Calu3 (cell line): ENCODE data around the gene ARHGAP15. TPM values are rescaled to one million over a fixed set of nuclear protein-coding genes. Genes with fewer than 3 reads are reported as not detected.

Experiments used
- BruUV-seq: library from RNA; stranded (reverse); fragments of 400-500 nt; replicated peaks from 2 replicates; lab custom pipeline; 2021; lab: Mats Ljungman, UMichigan
- CTCF ChIA-PET: fragments of 300-600 bp; sonication (Branson Sonifier 250); formaldehyde crosslinking; loops from one replicate; lab custom pipeline; 2022; ENCODE audit warnings: antibody characterized with exemption; lab: Charles Lee
- DNase-seq: peaks from one replicate; pipeline ENCODE4 v3.0.0; 2022
- H3K27ac Mint-ChIP-seq: one replicate; pipeline ENCODE4 v1.8.0; 2022; ENCODE audit warnings: mixed read lengths; ENCODE audit not compliant: unreplicated experiment
- H3K27me3 Mint-ChIP-seq: one replicate; pipeline ENCODE4 v1.8.0; 2022; ENCODE audit warnings: mixed read lengths; ENCODE audit not compliant: unreplicated experiment
- H3K36me3 Mint-ChIP-seq: one replicate; pipeline ENCODE4 v1.8.0; 2022; ENCODE audit warnings: mild to moderate bottlenecking, moderate library complexity, mixed read lengths; ENCODE audit not compliant: insufficient read depth, unreplicated experiment
- H3K4me1 Mint-ChIP-seq: one replicate; pipeline ENCODE4 v1.8.0; 2022; ENCODE audit warnings: mild to moderate bottlenecking, low read depth, mixed read lengths; ENCODE audit not compliant: unreplicated experiment
- H3K4me3 Mint-ChIP-seq: one replicate; pipeline ENCODE4 v1.8.0; 2022; ENCODE audit warnings: mild to moderate bottlenecking, low read depth, moderate library complexity, mixed read lengths; ENCODE audit not compliant: unreplicated experiment
- H3K9me3 Mint-ChIP-seq: one replicate; pipeline ENCODE4 v1.8.0; 2022; ENCODE audit warnings: low read depth, mixed read lengths; ENCODE audit not compliant: unreplicated experiment
- CTCF ChIP-seq: fragments of 200-600 bp; IDR thresholded peaks from one replicate; pipeline ENCODE4 v1.8.0; 2022; ENCODE audit warnings: antibody characterized with exemption; ENCODE audit not compliant: unreplicated experiment
- intact Hi-C: fragments of 100-400 bp; cut with micrococcal nuclease; formaldehyde crosslinking; loops from one replicate; pipeline ENCODE4 v1.10.0; 2022; ENCODE audit not compliant: unreplicated experiment
- total RNA-seq: library from RNA; stranded (reverse); gene quantifications from 2 replicates; pipeline ENCODE4 v1.2.3, GENCODE V29; 2022

ARHGAP15 gene
- total RNA-seq, 1 experiment from 2014 or later: not detected

GRCh38 chr2:143429932-143430679 lies 300.9 kb downstream of the ARHGAP15 start:
- CTCF ChIA-PET: interaction anchor here (0.7 kb wide), 2 partner anchors 145 to 183 kb away, joined by 3 to 5 read pairs; no protein-coding TSS in a partner anchor
- no peak for DNase-seq
- H3K27ac Mint-ChIP-seq: no peak overlapping the region
- no peaks in the 10 kb centered on the region for H3K4me1 Mint-ChIP-seq
- TF ChIP-seq CTCF: no peak
- H3K4me3 Mint-ChIP-seq: no peak overlapping the region
- H3K27me3 Mint-ChIP-seq: no peaks in the 10 kb centered on the region
- BruUV-seq: no TSS peak
- intact Hi-C loops: no loop called here
- H3K36me3 Mint-ChIP-seq: no peaks in the 10 kb centered on the region
- no peaks in the 10 kb centered on the region for H3K9me3 Mint-ChIP-seq

GRCh38 chr2:143431316-143431715 lies 302.1 kb downstream of the ARHGAP15 start:
- no peak for DNase-seq
- Mint-ChIP-seq H3K36me3 (no peaks in the 10 kb centered on the region), H3K9me3 (no peaks in the 10 kb centered on the region), H3K27ac (no peak overlapping the region), H3K27me3 (no peaks in the 10 kb centered on the region), H3K4me3 (no peak overlapping the region), H3K4me1 (no peaks in the 10 kb centered on the region)
- intact Hi-C loops: no loop called here
- CTCF ChIA-PET: no interaction called here
- TF ChIP-seq CTCF: no peak
- BruUV-seq: no TSS peak

GRCh38 chr2:143433251-143433650 lies 304.0 kb downstream of the ARHGAP15 start:
- H3K4me3 Mint-ChIP-seq: no peak overlapping the region
- BruUV-seq: no TSS peak
- TF ChIP-seq CTCF: no peak

GRCh38 chr2:143433840-143434239 lies 304.6 kb downstream of the ARHGAP15 start:
- Mint-ChIP-seq H3K27me3 (no peaks in the 10 kb centered on the region), H3K36me3 (no peaks in the 10 kb centered on the region), H3K4me1 (no peaks in the 10 kb centered on the region), H3K4me3 (no peak overlapping the region), H3K9me3 (no peaks in the 10 kb centered on the region), H3K27ac (no peak overlapping the region)
- DNase-seq: no peak
- intact Hi-C loops: no loop called here
- TF ChIP-seq CTCF: no peak
- BruUV-seq: no TSS peak
- CTCF ChIA-PET: no interaction called here

More at GRCh38 chr2:143433251-143433650, 304.0 kb downstream of the ARHGAP15 start:
- Mint-ChIP-seq H3K9me3 (no peaks in the 10 kb centered on the region), H3K27ac (no peak overlapping the region), H3K4me1 (no peaks in the 10 kb centered on the region), H3K36me3 (no peaks in the 10 kb centered on the region), H3K27me3 (no peaks in the 10 kb centered on the region)
- intact Hi-C loops: no loop called here
- CTCF ChIA-PET: no interaction called here
- no peak for DNase-seq
